GM23338 (cell line): ENCODE measurements around the gene CPSF4. TPM values are rescaled to one million over a fixed set of nuclear protein-coding genes. Genes with fewer than 3 reads are reported as not detected.
"Not testable (repeated sequence)": the region's sequence is repeated elsewhere in the genome, so short reads cannot be mapped to it uniquely, and the experiment has no call there.

Experiments
- ATAC-seq: fragments of 200-7000 bp; cut with Tn5 transposase; 3 replicates; pipeline ENCODE4 v1.9.1; 2020
- DNase-seq: peaks from one replicate; pipeline ENCODE4 v3.0.0-alpha.2; 2015; ENCODE audit warnings: low spot score
- H2AFZ ChIP-seq: fragments of 200-600 bp; sonication (generic); 2 replicates; pipeline ENCODE4 v1.8.0; 2016; ENCODE audit warnings: antibody characterized with exemption, mild to moderate bottlenecking, moderate library complexity
- H3F3A ChIP-seq: fragments of 200-600 bp; sonication (generic); replicated peaks from 2 replicates; pipeline ENCODE4 v1.8.0; 2017; ENCODE audit warnings: antibody characterized with exemption, mixed run types, low read depth
- H3K27ac ChIP-seq: fragments of 200-600 bp; sonication (generic); 2 replicates; pipeline ENCODE4 v1.6.1; 2016; ENCODE audit warnings: low read depth
- H3K27me3 ChIP-seq: fragments of 200-600 bp; sonication (generic); 2 replicates; pipeline ENCODE4 v1.8.0; 2016; ENCODE audit warnings: mild to moderate bottlenecking, mixed run types, moderate library complexity; ENCODE audit not compliant: insufficient read depth
- H3K36me3 ChIP-seq: fragments of 200-600 bp; sonication (generic); 2 replicates; pipeline ENCODE4 v1.8.0; 2016; ENCODE audit warnings: mild to moderate bottlenecking; ENCODE audit not compliant: insufficient read depth
- H3K4me1 ChIP-seq: fragments of 200-600 bp; sonication (generic); 2 replicates; pipeline ENCODE4 v1.8.0; 2016; ENCODE audit warnings: mild to moderate bottlenecking, moderate library complexity; ENCODE audit not compliant: insufficient read depth
- H3K4me2 ChIP-seq: fragments of 200-600 bp; sonication (generic); 2 replicates; pipeline ENCODE4 v1.7.1; 2017; ENCODE audit warnings: mixed run types
- H3K4me3 ChIP-seq: fragments of 200-600 bp; sonication (generic); 2 replicates; pipeline ENCODE4 v1.6.1; 2016; ENCODE audit warnings: mixed run types
- H3K79me2 ChIP-seq: fragments of 200-600 bp; sonication (generic); replicated peaks from 2 replicates; pipeline ENCODE4 v1.8.0; 2017; ENCODE audit warnings: mild to moderate bottlenecking; ENCODE audit not compliant: insufficient read depth
- H3K9me2 ChIP-seq: fragments of 200-600 bp; sonication (generic); 2 replicates; pipeline ENCODE4 v1.8.0; 2017; ENCODE audit not compliant: insufficient read depth
- H4K20me1 ChIP-seq: fragments of 200-600 bp; sonication (generic); replicated peaks from 2 replicates; pipeline ENCODE4 v1.8.0; 2017; ENCODE audit warnings: mild to moderate bottlenecking; ENCODE audit not compliant: insufficient read depth
- H3K27ac Mint-ChIP-seq: 2 replicates; pipeline ENCODE4 v1.8.0; 2020; ENCODE audit warnings: inconsistent platforms, mild to moderate bottlenecking, moderate library complexity, mixed read lengths
- H3K27me3 Mint-ChIP-seq: 3 replicates; pipeline ENCODE4 v1.8.0; 2022; ENCODE audit warnings: low read depth, mild to moderate bottlenecking, moderate library complexity, mixed read lengths, inconsistent platforms; ENCODE audit not compliant: insufficient read depth, poor library complexity
- H3K36me3 Mint-ChIP-seq: 3 replicates; pipeline ENCODE4 v1.8.0; 2021; ENCODE audit warnings: low read depth, mild to moderate bottlenecking, inconsistent platforms, moderate library complexity, mixed read lengths
- H3K4me1 Mint-ChIP-seq: 3 replicates; pipeline ENCODE4 v1.8.0; 2020; ENCODE audit warnings: mild to moderate bottlenecking, inconsistent platforms, mixed read lengths
- H3K4me3 Mint-ChIP-seq: 3 replicates; pipeline ENCODE4 v1.8.0; 2021; ENCODE audit warnings: moderate library complexity, mild to moderate bottlenecking, inconsistent platforms, mixed read lengths
- H3K9me3 Mint-ChIP-seq: 3 replicates; pipeline ENCODE4 v1.8.0; 2020; ENCODE audit warnings: moderate library complexity, mild to moderate bottlenecking, inconsistent platforms, mixed read lengths
- CREB1 ChIP-seq: fragments of 250-450 bp; sonication (Bioruptor Pico); IDR thresholded peaks from 2 replicates; pipeline ENCODE4 v1.5.0; 2020; ENCODE audit warnings: low read depth, mild to moderate bottlenecking, moderate library complexity
- ETS1 ChIP-seq: IDR thresholded peaks from 2 replicates; pipeline ENCODE4 v1.6.1; 2016; ENCODE audit warnings: antibody characterized with exemption
- EZH2 ChIP-seq: fragments of 200-600 bp; sonication (generic); IDR thresholded peaks from one replicate; pipeline ENCODE4 v1.8.0; 2017; ENCODE audit warnings: antibody characterized with exemption, mild to moderate bottlenecking, low read depth; ENCODE audit not compliant: unreplicated experiment
- EZH2phosphoT487 ChIP-seq: fragments of 200-600 bp; sonication (generic); IDR thresholded peaks from one replicate; pipeline ENCODE4 v1.8.1; 2018; ENCODE audit warnings: antibody characterized with exemption; ENCODE audit not compliant: unreplicated experiment
- JUNB ChIP-seq: IDR thresholded peaks from one replicate; pipeline ENCODE4 v1.6.1; 2016; ENCODE audit warnings: antibody characterized with exemption; ENCODE audit not compliant: unreplicated experiment
- NANOG ChIP-seq: IDR thresholded peaks from 2 replicates; pipeline ENCODE4 v1.6.1; 2016; ENCODE audit warnings: antibody characterized with exemption, borderline replicate concordance
- POLR2AphosphoS5 ChIP-seq: IDR thresholded peaks from 2 replicates; pipeline ENCODE4 v1.6.1; 2016; ENCODE audit warnings: antibody characterized with exemption, low read depth
- REST ChIP-seq: IDR thresholded peaks from one replicate; pipeline ENCODE4 v1.6.1; 2018; ENCODE audit warnings: antibody characterized with exemption; ENCODE audit not compliant: unreplicated experiment
- STAT1 ChIP-seq: IDR thresholded peaks from one replicate; pipeline ENCODE4 v1.6.1; 2016; ENCODE audit warnings: antibody characterized with exemption; ENCODE audit not compliant: unreplicated experiment
- ZNF114 ChIP-seq: fragments of 250-450 bp; sonication (Bioruptor Pico); IDR thresholded peaks from 2 replicates; pipeline ENCODE4 v1.5.0; 2020; ENCODE audit warnings: mild to moderate bottlenecking, moderate library complexity
- ZNF331 ChIP-seq: fragments of 250-450 bp; sonication (Bioruptor Pico); IDR thresholded peaks from 2 replicates; pipeline ENCODE4 v1.5.0; 2020; ENCODE audit warnings: low read depth, mild to moderate bottlenecking, moderate library complexity
- polyA plus RNA-seq: library from polyadenylated mRNA; unstranded; fragments of >200 nt; fragmentation: Nextera tagmentation; extraction: Ambion mirVana; gene quantifications from 2 replicates; pipeline ENCODE4 v1.2.1, GENCODE V29; 2016
- total RNA-seq: library from RNA; depleted of rRNA; stranded (reverse); fragments of >200 nt; shearing (Covaris generic); gene quantifications from 2 replicates; pipeline ENCODE4 v1.2.3, GENCODE V29; 2014
- TF ChIP-seq, protein P1 (sequence below), 2 experiments: fragments of 200-600 bp in 1 of 2; sonication (generic) in 1 of 2; conservative IDR thresholded peaks; 2 replicates each; pipeline versions ENCODE4 v1.5.1 to v1.6.1; 2016 to 2017; ENCODE audit warnings: antibody characterized with exemption in 2 of 2, low read depth in 2 of 2, mild to moderate bottlenecking in 2 of 2, moderate library complexity in 1 of 2

CPSF4 gene
- total and polyA plus RNA-seq, 2 experiments from 2014 or later = 34.3 to 93.2 TPM

DNA sequence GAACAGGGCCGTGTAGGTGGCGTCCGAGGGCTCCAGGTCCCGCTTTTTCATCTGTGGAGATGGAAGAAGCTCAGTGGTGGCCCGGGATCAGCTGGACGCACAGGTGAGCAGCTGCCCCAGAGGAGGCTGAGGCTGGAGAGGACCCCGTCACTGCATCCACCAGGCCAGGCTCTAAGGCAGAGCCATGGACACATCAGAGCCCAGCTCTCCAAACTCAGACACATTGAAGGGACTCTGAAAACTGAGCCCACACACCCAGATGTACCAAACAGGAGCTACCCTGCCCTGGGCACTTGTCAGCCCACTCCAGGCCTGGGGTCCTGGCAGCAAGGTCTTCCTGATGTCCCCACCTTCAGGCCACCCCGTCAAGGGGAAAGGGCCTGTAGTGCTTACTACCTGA is 9.0 kb upstream of the CPSF4 start:
- peaks cover 3% of the 10 kb centered on the region for H3K27me3 Mint-ChIP-seq
- H3K4me3 Mint-ChIP-seq = no peak overlapping the region
- DNase-seq (no peak), ATAC-seq (no peak)
- H3K9me3 Mint-ChIP-seq = peaks cover 2% of the 10 kb centered on the region; the same call in 1 of the 3 replicates
- no peaks in the 10 kb centered on the region for H3K27me3 ChIP-seq
- H3K4me1 Mint-ChIP-seq = no peaks in the 10 kb centered on the region
- peaks cover 17% of the 10 kb centered on the region for H3K36me3 ChIP-seq
- H3K27ac ChIP-seq = no peak overlapping the region
- H3K9me2 ChIP-seq = no peaks in the 10 kb centered on the region
- no peak overlapping the region for H2AFZ ChIP-seq
- no peak overlapping the region for H3K27ac Mint-ChIP-seq
- H3K4me1 ChIP-seq = no peaks in the 10 kb centered on the region
- H3K4me2 ChIP-seq = no peak overlapping the region
- no peak overlapping the region for H3K4me3 ChIP-seq
- H3K79me2 ChIP-seq = no peaks in the 10 kb centered on the region
- TF ChIP-seq, protein P1, sequence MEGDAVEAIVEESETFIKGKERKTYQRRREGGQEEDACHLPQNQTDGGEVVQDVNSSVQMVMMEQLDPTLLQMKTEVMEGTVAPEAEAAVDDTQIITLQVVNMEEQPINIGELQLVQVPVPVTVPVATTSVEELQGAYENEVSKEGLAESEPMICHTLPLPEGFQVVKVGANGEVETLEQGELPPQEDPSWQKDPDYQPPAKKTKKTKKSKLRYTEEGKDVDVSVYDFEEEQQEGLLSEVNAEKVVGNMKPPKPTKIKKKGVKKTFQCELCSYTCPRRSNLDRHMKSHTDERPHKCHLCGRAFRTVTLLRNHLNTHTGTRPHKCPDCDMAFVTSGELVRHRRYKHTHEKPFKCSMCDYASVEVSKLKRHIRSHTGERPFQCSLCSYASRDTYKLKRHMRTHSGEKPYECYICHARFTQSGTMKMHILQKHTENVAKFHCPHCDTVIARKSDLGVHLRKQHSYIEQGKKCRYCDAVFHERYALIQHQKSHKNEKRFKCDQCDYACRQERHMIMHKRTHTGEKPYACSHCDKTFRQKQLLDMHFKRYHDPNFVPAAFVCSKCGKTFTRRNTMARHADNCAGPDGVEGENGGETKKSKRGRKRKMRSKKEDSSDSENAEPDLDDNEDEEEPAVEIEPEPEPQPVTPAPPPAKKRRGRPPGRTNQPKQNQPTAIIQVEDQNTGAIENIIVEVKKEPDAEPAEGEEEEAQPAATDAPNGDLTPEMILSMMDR (conservative IDR thresholded peaks at IDR 0.05; ENCODE audit: low read depth in 2 of 2) = no peak
- TF ChIP-seq ZNF331 (CRISPR knock-in tag) = no peak
- no peak for TF ChIP-seq EZH2phosphoT487
- TF ChIP-seq ETS1 = no peak
- TF ChIP-seq REST = no peak
- no peak for TF ChIP-seq CREB1
- no peak for TF ChIP-seq ZNF114 (CRISPR knock-in tag)
- TF ChIP-seq STAT1 = no peak
- TF ChIP-seq JUNB = no peak
- no peak for TF ChIP-seq EZH2
- no peak for TF ChIP-seq POLR2AphosphoS5
- TF ChIP-seq NANOG = no peak
- H3K36me3 Mint-ChIP-seq = peaks cover 74% of the 10 kb centered on the region
- H3F3A ChIP-seq = 0 out of 2 replicates have a peak, but pooled peaks cover under 1% of the 10 kb centered on the region
- no peaks in the 10 kb centered on the region; the same call in 1 of the 2 replicates for H4K20me1 ChIP-seq

GRCh38 chr7:99431756-99432540 is 6.8 kb upstream of the CPSF4 start:
- H3K4me3 Mint-ChIP-seq, H3K9me2 ChIP-seq, H3K4me1 Mint-ChIP-seq, H2AFZ ChIP-seq, H3K27ac Mint-ChIP-seq, H3K27me3 Mint-ChIP-seq, H3K27ac ChIP-seq, H3K4me3 ChIP-seq, H3K9me3 Mint-ChIP-seq, ATAC-seq, H3F3A ChIP-seq, H4K20me1 ChIP-seq, H3K4me1 ChIP-seq, DNase-seq, H3K27me3 ChIP-seq, H3K4me2 ChIP-seq: not testable (repeated sequence)
- Histone ChIP-seq H3K36me3 (peaks cover 17% of the 10 kb centered on the region), H3K79me2 (peaks cover 11% of the 10 kb centered on the region)
- H3K36me3 Mint-ChIP-seq = peaks cover 61% of the 10 kb centered on the region
